ENCODE data around the gene CSRNP2. TPM values are rescaled to one million over a fixed set of nuclear protein-coding genes. Genes with fewer than 3 reads are reported as not detected.

The CSRNP2 gene
- total and polyA plus RNA-seq, 2 donors, result 11.7 to 16.7 TPM

GRCh38 chr12:51070004-51070403, 13.4 kb downstream of the CSRNP2 start:
- Histone ChIP-seq H3K27ac (ENCODE audit: low read depth in 1 of 2, low read length in 1 of 2) (no peak overlapping the region), H3K36me3 (ENCODE audit: control insufficient read depth in 2 of 2, insufficient read depth in 2 of 2, low read length in 1 of 2) (peaks cover 68 to 73% of the 10 kb centered on the region in 2 donors), H3K4me1 (ENCODE audit: control insufficient read depth in 2 of 2, insufficient read depth in 2 of 2, low read length in 2 of 2) (no peaks in the 10 kb centered on the region), H3K4me3 (ENCODE audit: low read length in 2 of 2) (no peak overlapping the region), H3K27me3 (ENCODE audit: control insufficient read depth in 2 of 2, insufficient read depth in 1 of 2, low read length in 1 of 2) (no peaks in the 10 kb centered on the region), H3K9me3 (ENCODE audit: control insufficient read depth in 2 of 2, insufficient read depth in 1 of 2, low read length in 1 of 2) (no peaks in the 10 kb centered on the region)
- no peak for DNase-seq (ENCODE audit: low read depth in 6 of 9, low spot score in 9 of 9)
- 94% methylated on average over 3 of the region's 3 CpGs for WGBS

- Histone ChIP-seq H3K27ac (ENCODE audit: low read depth in 1 of 2, low read length in 1 of 2) (no peak overlapping the region), H3K36me3 (ENCODE audit: control insufficient read depth in 2 of 2, insufficient read depth in 2 of 2, low read length in 1 of 2) (peaks cover 74 to 79% of the 10 kb centered on the region in 2 donors), H3K4me1 (ENCODE audit: control insufficient read depth in 2 of 2, insufficient read depth in 2 of 2, low read length in 2 of 2) (no peaks in the 10 kb centered on the region), H3K4me3 (ENCODE audit: low read length in 2 of 2) (no peak overlapping the region), H3K27me3 (ENCODE audit: control insufficient read depth in 2 of 2, insufficient read depth in 1 of 2, low read length in 1 of 2) (no peaks in the 10 kb centered on the region), H3K9me3 (ENCODE audit: control insufficient read depth in 2 of 2, insufficient read depth in 1 of 2, low read length in 1 of 2) (no peaks in the 10 kb centered on the region)
- DNase-seq (ENCODE audit: low read depth in 6 of 9, low spot score in 9 of 9), result no peak
- 89% methylated on average over 7 of the region's 7 CpGs for WGBS
These were observed 15.6 kb downstream of the CSRNP2 start for GRCh38 chr12:51067771-51068170.

- Histone ChIP-seq H3K4me3 (ENCODE audit: low read length in 2 of 2) (no peak overlapping the region), H3K27me3 (ENCODE audit: control insufficient read depth in 2 of 2, insufficient read depth in 1 of 2, low read length in 1 of 2) (no peaks in the 10 kb centered on the region), H3K9me3 (ENCODE audit: control insufficient read depth in 2 of 2, insufficient read depth in 1 of 2, low read length in 1 of 2) (no peaks in the 10 kb centered on the region), H3K36me3 (ENCODE audit: control insufficient read depth in 2 of 2, insufficient read depth in 2 of 2, low read length in 1 of 2) (peaks cover 74 to 80% of the 10 kb centered on the region in 2 donors), H3K4me1 (ENCODE audit: control insufficient read depth in 2 of 2, insufficient read depth in 2 of 2, low read length in 2 of 2) (no peaks in the 10 kb centered on the region), H3K27ac (ENCODE audit: low read depth in 1 of 2, low read length in 1 of 2) (no peak overlapping the region)
- DNase-seq (ENCODE audit: low read depth in 6 of 9, low spot score in 9 of 9), result no peak
- WGBS, result 98% methylated on average over 4 of the region's 4 CpGs
These were observed 16.2 kb downstream of the CSRNP2 start for GRCh38 chr12:51067229-51067628.

GRCh38 chr12:51065530-51065929, 17.9 kb downstream of the CSRNP2 start:
- Histone ChIP-seq H3K9me3 (ENCODE audit: control insufficient read depth in 2 of 2, insufficient read depth in 1 of 2, low read length in 1 of 2) (no peaks in the 10 kb centered on the region), H3K36me3 (ENCODE audit: control insufficient read depth in 2 of 2, insufficient read depth in 2 of 2, low read length in 1 of 2) (peaks cover 68 to 79% of the 10 kb centered on the region in 2 donors), H3K27ac (ENCODE audit: low read depth in 1 of 2, low read length in 1 of 2) (no peak overlapping the region), H3K4me3 (ENCODE audit: low read length in 2 of 2) (no peak overlapping the region), H3K27me3 (ENCODE audit: control insufficient read depth in 2 of 2, insufficient read depth in 1 of 2, low read length in 1 of 2) (no peaks in the 10 kb centered on the region), H3K4me1 (ENCODE audit: control insufficient read depth in 2 of 2, insufficient read depth in 2 of 2, low read length in 2 of 2) (no peaks in the 10 kb centered on the region)
- no peak for DNase-seq (ENCODE audit: low read depth in 6 of 9, low spot score in 9 of 9)
- WGBS, result 96% methylated on average over 5 of the region's 5 CpGs

- H3K9me3 ChIP-seq (ENCODE audit: control insufficient read depth in 2 of 2, insufficient read depth in 1 of 2, low read length in 1 of 2), result no peaks in the 10 kb centered on the region
- DNase-seq (ENCODE audit: low read depth in 6 of 9, low spot score in 9 of 9), result no peak
- no peak overlapping the region for H3K27ac ChIP-seq (ENCODE audit: low read depth in 1 of 2, low read length in 1 of 2)
- H3K36me3 ChIP-seq (ENCODE audit: control insufficient read depth in 2 of 2, insufficient read depth in 2 of 2, low read length in 1 of 2), result peaks cover 72 to 88% of the 10 kb centered on the region in 2 donors
- H3K4me3 ChIP-seq (ENCODE audit: low read length in 2 of 2), result no peak overlapping the region
- no peaks in the 10 kb centered on the region for H3K27me3 ChIP-seq (ENCODE audit: control insufficient read depth in 2 of 2, insufficient read depth in 1 of 2, low read length in 1 of 2)
- 95% methylated on average over 9 of the region's 9 CpGs for WGBS
- no peaks in the 10 kb centered on the region for H3K4me1 ChIP-seq (ENCODE audit: control insufficient read depth in 2 of 2, insufficient read depth in 2 of 2, low read length in 2 of 2)
These were observed 20.6 kb downstream of the CSRNP2 start for GRCh38 chr12:51062631-51063397.

GRCh38 chr12:51059086-51059485, 24.3 kb downstream of the CSRNP2 start:
- DNase-seq (ENCODE audit: low read depth in 6 of 9, low spot score in 9 of 9), result no peak
- 97% methylated on average over 7 of the region's 7 CpGs for WGBS
- Histone ChIP-seq H3K36me3 (ENCODE audit: control insufficient read depth in 2 of 2, insufficient read depth in 2 of 2, low read length in 1 of 2) (peaks cover 74 to 90% of the 10 kb centered on the region in 2 donors), H3K27me3 (ENCODE audit: control insufficient read depth in 2 of 2, insufficient read depth in 1 of 2, low read length in 1 of 2) (no peaks in the 10 kb centered on the region), H3K9me3 (ENCODE audit: control insufficient read depth in 2 of 2, insufficient read depth in 1 of 2, low read length in 1 of 2) (no peaks in the 10 kb centered on the region), H3K27ac (ENCODE audit: low read depth in 1 of 2, low read length in 1 of 2) (no peak overlapping the region), H3K4me1 (ENCODE audit: control insufficient read depth in 2 of 2, insufficient read depth in 2 of 2, low read length in 2 of 2) (no peaks in the 10 kb centered on the region), H3K4me3 (ENCODE audit: low read length in 2 of 2) (no peak overlapping the region)

- peaks cover 55 to 83% of the 10 kb centered on the region in 2 donors for H3K36me3 ChIP-seq (ENCODE audit: control insufficient read depth in 2 of 2, insufficient read depth in 2 of 2, low read length in 1 of 2)
- H3K9me3 ChIP-seq (ENCODE audit: control insufficient read depth in 2 of 2, insufficient read depth in 1 of 2, low read length in 1 of 2), result no peaks in the 10 kb centered on the region
- 91% methylated on average over 5 of the region's 5 CpGs for WGBS
- no peaks in the 10 kb centered on the region for H3K27me3 ChIP-seq (ENCODE audit: control insufficient read depth in 2 of 2, insufficient read depth in 1 of 2, low read length in 1 of 2)
- no peak for DNase-seq (ENCODE audit: low read depth in 6 of 9, low spot score in 9 of 9)
- no peak overlapping the region for H3K4me3 ChIP-seq (ENCODE audit: low read length in 2 of 2)
- peaks cover 0 to 3% of the 10 kb centered on the region in 2 donors for H3K4me1 ChIP-seq (ENCODE audit: control insufficient read depth in 2 of 2, insufficient read depth in 2 of 2, low read length in 2 of 2)
- H3K27ac ChIP-seq (ENCODE audit: low read depth in 1 of 2, low read length in 1 of 2), result no peak overlapping the region
These were observed 27.2 kb downstream of the CSRNP2 start for GRCh38 chr12:51056242-51056641.

GRCh38 chr12:51055060-51055459, 28.3 kb downstream of the CSRNP2 start:
- Histone ChIP-seq H3K4me1 (ENCODE audit: control insufficient read depth in 2 of 2, insufficient read depth in 2 of 2, low read length in 2 of 2) (peaks cover 0 to 5% of the 10 kb centered on the region in 2 donors), H3K36me3 (ENCODE audit: control insufficient read depth in 2 of 2, insufficient read depth in 2 of 2, low read length in 1 of 2) (peaks cover 55 to 75% of the 10 kb centered on the region in 2 donors), H3K27ac (ENCODE audit: low read depth in 1 of 2, low read length in 1 of 2) (no peak overlapping the region), H3K27me3 (ENCODE audit: control insufficient read depth in 2 of 2, insufficient read depth in 1 of 2, low read length in 1 of 2) (no peaks in the 10 kb centered on the region), H3K9me3 (ENCODE audit: control insufficient read depth in 2 of 2, insufficient read depth in 1 of 2, low read length in 1 of 2) (no peaks in the 10 kb centered on the region), H3K4me3 (ENCODE audit: low read length in 2 of 2) (no peak overlapping the region)
- 97% methylated on average over 2 of the region's 2 CpGs for WGBS
- DNase-seq (ENCODE audit: low read depth in 6 of 9, low spot score in 9 of 9), result no peak

- no peak for DNase-seq (ENCODE audit: low read depth in 6 of 9, low spot score in 9 of 9)
- peaks cover 27 to 43% of the 10 kb centered on the region in 2 donors for H3K36me3 ChIP-seq (ENCODE audit: control insufficient read depth in 2 of 2, insufficient read depth in 2 of 2, low read length in 1 of 2)
- H3K4me1 ChIP-seq (ENCODE audit: control insufficient read depth in 2 of 2, insufficient read depth in 2 of 2, low read length in 2 of 2), result peaks cover 9 to 22% of the 10 kb centered on the region in 2 donors
- 58% methylated on average over 4 of the region's 4 CpGs for WGBS
- no peaks in the 10 kb centered on the region for H3K27me3 ChIP-seq (ENCODE audit: control insufficient read depth in 2 of 2, insufficient read depth in 1 of 2, low read length in 1 of 2)
- no peak overlapping the region for H3K27ac ChIP-seq (ENCODE audit: low read depth in 1 of 2, low read length in 1 of 2)
- no peak overlapping the region for H3K4me3 ChIP-seq (ENCODE audit: low read length in 2 of 2)
- H3K9me3 ChIP-seq (ENCODE audit: control insufficient read depth in 2 of 2, insufficient read depth in 1 of 2, low read length in 1 of 2), result no peaks in the 10 kb centered on the region
These were observed 31.6 kb downstream of the CSRNP2 start for GRCh38 chr12:51051787-51052186.

Measured in thymus (tissue), 11 donors.